MV-4-11 (cell line): ENCODE results near the gene MYT1.

Source experiments
- DNase-seq: peaks from one replicate; lab custom pipeline; 2025; lab: John Stamatoyannopoulos, UW

The MYT1 gene

GRCh38 chr20:64219202-64219601 is 55.0 kb downstream of the MYT1 start:
- DNase-seq = no peak

- no peak for DNase-seq
Observed at GRCh38 chr20:64219730-64220129, 55.5 kb downstream of the MYT1 start.

- no peak for DNase-seq
Observed at GRCh38 chr20:64220420-64220819, 56.2 kb downstream of the MYT1 start.

GRCh38 chr20:64220891-64221527 is 56.8 kb downstream of the MYT1 start:
- no peak for DNase-seq

GRCh38 chr20:64222291-64222735 is 58.1 kb downstream of the MYT1 start:
- DNase-seq = no peak

GRCh38 chr20:64222851-64223525 is 58.7 kb downstream of the MYT1 start:
- DNase-seq = no peak

- DNase-seq = no peak
Observed at GRCh38 chr20:64223526-64224067, 59.3 kb downstream of the MYT1 start.

- no peak for DNase-seq
Observed at GRCh38 chr20:64224351-64225170, 60.3 kb downstream of the MYT1 start.

GRCh38 chr20:64225171-64225595 is 60.9 kb downstream of the MYT1 start:
- no peak for DNase-seq

GRCh38 chr20:64225828-64226598 is 61.8 kb downstream of the MYT1 start:
- DNase-seq = no peak

GRCh38 chr20:64226686-64227580 is 62.7 kb downstream of the MYT1 start:
- no peak for DNase-seq

GRCh38 chr20:64228086-64228653 is 63.9 kb downstream of the MYT1 start:
- DNase-seq = no peak

GRCh38 chr20:64228751-64229506 is 64.7 kb downstream of the MYT1 start:
- DNase-seq = no peak

GRCh38 chr20:64229507-64230061 is 65.3 kb downstream of the MYT1 start:
- DNase-seq = no peak

- no peak for DNase-seq
Observed at GRCh38 chr20:64230461-64231145, 66.4 kb downstream of the MYT1 start.

GRCh38 chr20:64231621-64232550 is 67.6 kb downstream of the MYT1 start:
- DNase-seq = no peak

- DNase-seq = no peak
Observed at GRCh38 chr20:64232794-64233193, 68.5 kb downstream of the MYT1 start.

GRCh38 chr20:64233725-64234124 is 69.5 kb downstream of the MYT1 start:
- no peak for DNase-seq
